ENCODE results near the gene RIPK1. TPM values are rescaled to one million over a fixed set of nuclear protein-coding genes. Genes with fewer than 3 reads are reported as not detected.

The RIPK1 gene
- total and polyA plus RNA-seq, 2 of the 8 experiments (the other 6 are each of a cell fraction or from before 2014, with no cell fraction given): 5.9 to 22.9 TPM

DNA sequence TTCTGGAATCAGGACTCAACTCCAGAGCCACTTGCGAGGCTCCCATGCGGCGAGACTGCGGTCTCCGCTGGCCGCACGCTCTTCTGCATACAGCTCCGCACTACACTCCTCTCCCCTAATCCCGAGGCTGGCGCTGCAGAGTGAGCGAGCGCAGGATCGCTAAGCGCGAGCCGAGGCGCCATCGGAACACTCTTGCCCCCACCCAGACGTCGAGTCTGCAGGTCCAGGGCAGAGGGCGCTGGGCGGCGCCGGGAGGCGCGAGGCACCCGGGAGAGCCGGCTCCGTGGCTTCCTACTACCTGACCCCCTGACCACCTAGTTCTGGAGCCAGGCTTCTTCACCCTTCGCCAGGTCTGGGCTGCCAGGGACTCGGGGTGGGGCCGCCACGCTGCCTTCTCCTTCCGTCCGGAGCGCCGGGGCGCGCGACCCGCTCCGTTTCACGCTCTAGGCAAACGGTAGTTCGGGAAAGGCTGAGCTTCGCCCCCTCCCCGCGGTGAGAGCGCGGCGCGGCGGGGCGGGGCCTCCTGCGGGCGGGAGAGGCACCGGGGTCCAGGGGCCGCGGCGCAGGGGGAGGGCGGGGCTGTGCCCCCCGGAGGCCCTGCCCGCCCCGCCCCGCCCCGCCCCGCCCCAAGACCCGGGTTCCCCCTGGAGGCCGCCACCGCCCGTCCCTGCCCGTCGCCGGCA, 94.4 kb downstream of the RIPK1 start:
- Histone ChIP-seq H3K23ac (ENCODE audit: insufficient read length) (no peak overlapping the region), H3K79me1 (ENCODE audit: low read depth, low read length) (no peaks in the 10 kb centered on the region), H4K20me1 (replicated peaks in 1 of 2; ENCODE audit: control insufficient read depth in 1 of 2, insufficient read depth in 2 of 2, low read length in 2 of 2) (no peaks in the 10 kb centered on the region), H2AK5ac (ENCODE audit: low read depth, low read length) (no peak overlapping the region; the same call in 1 of the 2 replicates), H3K56ac (replicated peaks; ENCODE audit: insufficient read length, low read depth, low read length) (peak overlapping the region; percentile 84), H2BK120ac (replicated peaks; ENCODE audit: low read depth, low read length) (peak overlapping the region; percentile 18), H2BK15ac (ENCODE audit: low read length) (no peak overlapping the region), H3K36me3 (ENCODE audit: control insufficient read depth in 2 of 4, insufficient read depth in 4 of 4, low read length in 3 of 4) (no peaks in the 10 kb centered on the region), H3K4me1 (replicated peaks in 1 of 4; ENCODE audit: control insufficient read depth in 3 of 4, insufficient read depth in 4 of 4, low read length in 3 of 4) (peaks cover 14 to 48% (median 41%) of the 10 kb centered on the region in 4 experiments), H3K18ac (ENCODE audit: extremely low read depth, low read length) (peak overlapping the region; percentile 91), H2BK5ac (ENCODE audit: low read depth, low read length) (peak overlapping the region; percentile 84; the same call in 1 of the 2 replicates), H4K5ac (ENCODE audit: insufficient read length, low read depth, low read length) (peak overlapping the region; percentile 82), H3K27me3 (replicated peaks in 1 of 4; ENCODE audit: control insufficient read depth in 3 of 4, extremely low read depth in 1 of 4, insufficient read depth in 3 of 4, low read length in 3 of 4) (no peaks in the 10 kb centered on the region), H2BK20ac (ENCODE audit: low read length) (no peak overlapping the region), H3K23me2 (ENCODE audit: low read depth, low read length) (peaks cover 14% of the 10 kb centered on the region; the same call in 1 of the 2 replicates), H2AFZ (ENCODE audit: low read length) (no peak overlapping the region), H3K4me2 (ENCODE audit: insufficient read depth in 1 of 2, low read depth in 2 of 2, low read length in 2 of 2) (peak overlapping the region; percentile 85 to 89), H3K4me3 (ENCODE audit: extremely low read depth in 1 of 4, insufficient read depth in 2 of 4, low read depth in 3 of 4, low read length in 4 of 4) (peak overlapping the region; percentile 42 to 83 (median 72)), H3K9ac (replicated peaks in 1 of 4; ENCODE audit: extremely low read depth in 1 of 4, low read depth in 3 of 4, low read length in 3 of 4) (peak overlapping the region in 2 of 4 experiments; percentile 56 to 63; a peak in 4 of 7 replicates), H2BK12ac (ENCODE audit: low read depth, low read length) (peak overlapping the region; percentile 91), H3K9me3 (ENCODE audit: insufficient read depth in 2 of 2, low read depth in 1 of 2, low read length in 1 of 2) (no peaks in the 10 kb centered on the region), H3K79me2 (ENCODE audit: control insufficient read depth in 1 of 2, insufficient read depth in 2 of 2, low read length in 2 of 2) (no peaks in the 10 kb centered on the region), H3K4ac (replicated peaks; ENCODE audit: insufficient read length, low read depth, low read length) (peak overlapping the region; percentile 69), H4K91ac (replicated peaks; ENCODE audit: insufficient read length, low read length) (peak overlapping the region; percentile 83), H3K27ac (ENCODE audit: low read depth, low read length) (peak overlapping the region; percentile 50; the same call in 1 of the 2 replicates), H3K14ac (ENCODE audit: insufficient read length) (peak overlapping the region; percentile 8), H4K8ac (ENCODE audit: extremely low read depth, insufficient read depth, low read length) (peak overlapping the region; percentile 82)
- ChIA-PET POLR2A (ENCODE audit: partially characterized antibody) (interaction anchor here (0.6 to 6.8 kb wide), 21 partner anchors 11 to 1185 kb away, joined by 3 to 58 read pairs (median 3); partner anchors contain the start of gene TUBB2B), CTCF (ENCODE audit: partially characterized antibody) (interaction anchor here (0.6 to 3.7 kb wide), 17 partner anchors 14 to 1636 kb away, joined by 3 to 17 read pairs (median 4); partner anchors contain the start of gene TUBB2B)
- WGBS, 2 experiments (ENCODE audit: extremely low coverage in 1 of 2, insufficient coverage in 1 of 2, insufficient read length in 1 of 2, insufficient replicate concordance in 2 of 2, low coverage in 1 of 2, low lambda C conversion rate in 2 of 2, missing lambda C conversion rate in 1 of 2): 2% methylated on average over 22 of the region's 74 CpGs; no CpG with 5 or more reads in 1 of the 2 experiments
- no peak for FAIRE-seq
- DNase-seq (ENCODE audit: low read depth in 1 of 2, low spot score in 2 of 2): peak in 1 of 2 experiments; percentile 85
- no peak for TF ChIP-seq TCF12 (IDR thresholded peaks at IDR 0.05; ENCODE audit: low read depth, low read length)
- TF ChIP-seq, protein P1, sequence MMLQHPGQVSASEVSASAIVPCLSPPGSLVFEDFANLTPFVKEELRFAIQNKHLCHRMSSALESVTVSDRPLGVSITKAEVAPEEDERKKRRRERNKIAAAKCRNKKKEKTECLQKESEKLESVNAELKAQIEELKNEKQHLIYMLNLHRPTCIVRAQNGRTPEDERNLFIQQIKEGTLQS (IDR thresholded peaks at IDR 0.05; ENCODE audit: insufficient read depth, low read depth, low read length): no peak
- no peak for TF ChIP-seq KDM5A (IDR thresholded peaks at IDR 0.05; ENCODE audit: low read length)
- no peak for TF ChIP-seq CEBPB (IDR thresholded peaks at IDR 0.05; ENCODE audit: low read depth, low read length)
- no peak for TF ChIP-seq SP2 (IDR thresholded peaks at IDR 0.05; ENCODE audit: low read length)
- TF ChIP-seq CBX5 (IDR thresholded peaks at IDR 0.05; ENCODE audit: low read depth, low read length): no peak
- TF ChIP-seq CHD2 (IDR thresholded peaks at IDR 0.05; ENCODE audit: low read length): no peak
- TF ChIP-seq CBX8 (IDR thresholded peaks at IDR 0.05; ENCODE audit: borderline replicate concordance, low read depth, low read length): no peak
- TF ChIP-seq POLR2A (IDR thresholded peaks at IDR 0.05; ENCODE audit: control extremely low read depth in 1 of 2, low read depth in 2 of 2, low read length in 2 of 2): 0 out of 3 replicates have a peak, but pooled peaks of 1 of the 2 experiments have one; percentile 38
- no peak for TF ChIP-seq BRCA1 (IDR thresholded peaks at IDR 0.05; ENCODE audit: low read depth, low read length)
- TF ChIP-seq TBP (IDR thresholded peaks at IDR 0.05; ENCODE audit: low read depth, low read length): no peak
- no peak for TF ChIP-seq TEAD4 (IDR thresholded peaks at IDR 0.05; ENCODE audit: low read depth, low read length)
- TF ChIP-seq SIX5 (IDR thresholded peaks at IDR 0.05; ENCODE audit: low read depth, low read length): no peak
